ENCODE data around the gene CCM2L.

The CCM2L gene

GRCh38 chr20:31987744-31988143, 22.5 kb upstream of the CCM2L start:
- no peak overlapping the region for H3K27ac ChIP-seq
- TF ChIP-seq CTCF (IDR thresholded peaks at IDR 0.05) (no peak), ZFX (IDR thresholded peaks at IDR 0.05; ENCODE audit: borderline replicate concordance) (no peak)

GRCh38 chr20:31988430-31989015, 21.7 kb upstream of the CCM2L start:
- TF ChIP-seq ZFX (IDR thresholded peaks at IDR 0.05; ENCODE audit: borderline replicate concordance) (no peak), CTCF (IDR thresholded peaks at IDR 0.05) (no peak)
- no peak overlapping the region for H3K27ac ChIP-seq

GRCh38 chr20:31989030-31989645, 21.1 kb upstream of the CCM2L start:
- TF ChIP-seq ZFX (IDR thresholded peaks at IDR 0.05; ENCODE audit: borderline replicate concordance) (no peak), CTCF (IDR thresholded peaks at IDR 0.05) (no peak)
- no peak overlapping the region for H3K27ac ChIP-seq

GRCh38 chr20:31990641-31991338, 19.4 kb upstream of the CCM2L start:
- no peak overlapping the region for H3K27ac ChIP-seq
- TF ChIP-seq CTCF (IDR thresholded peaks at IDR 0.05), result no peak
- no peak for TF ChIP-seq ZFX (IDR thresholded peaks at IDR 0.05; ENCODE audit: borderline replicate concordance)

- no peak overlapping the region for H3K27ac ChIP-seq
- TF ChIP-seq CTCF (IDR thresholded peaks at IDR 0.05) (no peak), ZFX (IDR thresholded peaks at IDR 0.05; ENCODE audit: borderline replicate concordance) (no peak)
Measured at GRCh38 chr20:31991339-31991705, 18.9 kb upstream of the CCM2L start.

- H3K27ac ChIP-seq, result no peak overlapping the region
- TF ChIP-seq ZFX (IDR thresholded peaks at IDR 0.05; ENCODE audit: borderline replicate concordance) (no peak), CTCF (IDR thresholded peaks at IDR 0.05) (no peak)
Measured at GRCh38 chr20:31992086-31992485, 18.2 kb upstream of the CCM2L start.

- no peak for TF ChIP-seq CTCF (IDR thresholded peaks at IDR 0.05)
- TF ChIP-seq ZFX (IDR thresholded peaks at IDR 0.05; ENCODE audit: borderline replicate concordance), result no peak
- no peak overlapping the region for H3K27ac ChIP-seq
Measured at GRCh38 chr20:31996996-31997395, 13.2 kb upstream of the CCM2L start.
